HEK293T (cell line): ENCODE results near the gene CDC42EP3.

Experiments
- ARNT ChIP-seq: fragments of 450-650 bp; IDR thresholded peaks from 2 replicates; pipeline ENCODE4 v1.6.1; 2017; ENCODE audit warnings: mild to moderate bottlenecking
- BHLHE40 ChIP-seq: fragments of 450-650 bp; IDR thresholded peaks from 2 replicates; pipeline ENCODE4 v1.6.1; 2016; ENCODE audit warnings: mild to moderate bottlenecking, moderate library complexity, borderline replicate concordance
- CTBP1 ChIP-seq: fragments of 450-650 bp; IDR thresholded peaks from 2 replicates; pipeline ENCODE4 v1.6.1; 2016; ENCODE audit warnings: borderline replicate concordance
- FOXA1 ChIP-seq: fragments of 450-650 bp; IDR thresholded peaks from 2 replicates; pipeline ENCODE4 v1.6.1; 2016; ENCODE audit warnings: mild to moderate bottlenecking
- FOXM1 ChIP-seq: fragments of 450-650 bp; IDR thresholded peaks from 2 replicates; pipeline ENCODE4 v1.6.1; 2017; ENCODE audit warnings: mild to moderate bottlenecking, borderline replicate concordance
- L3MBTL2 ChIP-seq: fragments of 450-650 bp; conservative IDR thresholded peaks from 2 replicates; pipeline ENCODE4 v1.6.1; 2016; ENCODE audit warnings: mild to moderate bottlenecking
- SP1 ChIP-seq: fragments of 450-650 bp; IDR thresholded peaks from 2 replicates; pipeline ENCODE4 v1.6.1; 2017
- SUZ12 ChIP-seq: fragments of 450-650 bp; IDR thresholded peaks from 2 replicates; pipeline ENCODE4 v1.6.1; 2016; ENCODE audit warnings: mild to moderate bottlenecking

GRCh38 chr2:37721201-37721560 is 49.7 kb upstream of the CDC42EP3 start:
- TF ChIP-seq L3MBTL2 (no peak), CTBP1 (no peak), SP1 (no peak), ARNT (no peak), SUZ12 (no peak), FOXM1 (no peak), FOXA1 (no peak), BHLHE40 (no peak)
